SK-N-MC (cell line): ENCODE results near the gene NFIB.

Source experiments
- EZH2 ChIP-seq: fragments of 200-600 bp; sonication (generic); IDR thresholded peaks from one replicate; pipeline ENCODE4 v1.6.1; 2017; ENCODE audit warnings: antibody characterized with exemption
- FOXP2 ChIP-seq: optimal IDR thresholded peaks from 2 replicates; pipeline ENCODE3; 2011; ENCODE audit warnings: mild to moderate bottlenecking, moderate library complexity; ENCODE audit not compliant: insufficient read depth; ENCODE audit errors: extremely low read length, control extremely low read depth
- POLR2AphosphoS5 ChIP-seq: IDR thresholded peaks from 2 replicates; pipeline ENCODE4 v1.6.1; 2012; ENCODE audit warnings: mild to moderate bottlenecking, low read depth, low read length, borderline replicate concordance

DNA sequence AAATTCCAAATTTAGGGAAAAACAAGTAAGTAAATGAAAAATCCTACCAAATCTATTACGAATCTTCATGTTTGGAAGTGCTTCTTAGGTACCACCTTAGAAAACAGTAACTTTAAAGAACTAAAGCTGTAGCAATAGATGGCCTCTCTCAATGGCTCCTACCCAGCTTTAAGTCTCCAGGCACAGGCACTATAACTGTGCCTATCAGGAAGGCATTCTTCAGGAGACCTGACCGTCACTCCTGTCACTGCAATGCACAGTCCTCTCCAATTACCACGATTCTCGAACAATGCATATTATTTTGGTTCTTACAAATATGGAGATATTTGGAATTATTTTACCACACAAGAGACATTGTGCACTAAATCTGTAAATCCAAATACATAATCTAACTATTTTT, 12.9 kb downstream of the NFIB start:
- TF ChIP-seq EZH2 (no peak), POLR2AphosphoS5 (no peak), FOXP2 (no peak)
